PC-9 (cell line): Measurements from ENCODE around the gene SOX13. TPM values are rescaled to one million over a fixed set of nuclear protein-coding genes. Genes with fewer than 3 reads are reported as not detected.
A peak's percentile ranks its signal among the peaks of the same experiment; 100 is the strongest.

Source experiments
- BruUV-seq: library from RNA; stranded (reverse); fragments of 400-500 nt; replicated peaks from 2 replicates; lab custom pipeline; 2021; lab: Mats Ljungman, UMichigan
- CTCF ChIA-PET: fragments of 300-600 bp; sonication (Branson Sonifier 250); formaldehyde crosslinking; loops from one replicate; lab custom pipeline; 2022; ENCODE audit warnings: antibody characterized with exemption; lab: Charles Lee
- POLR2A ChIA-PET: fragments of 300-600 bp; sonication (Branson Sonifier 250); formaldehyde crosslinking; loops from one replicate; lab custom pipeline; 2022; ENCODE audit warnings: antibody characterized with exemption; ENCODE audit not compliant: unreplicated experiment; lab: Charles Lee
- DNase-seq, 2 experiments: peaks; one replicate each; pipeline versions ENCODE4 v3.0.0 to v3.0.0-alpha.2; 2015 to 2022; ENCODE audit warnings: mixed read lengths in 1 of 2
- H2AFZ ChIP-seq: fragments of 200-600 bp; sonication (generic); 2 replicates; pipeline ENCODE4 v1.8.1; 2017; ENCODE audit warnings: antibody characterized with exemption
- H3F3A ChIP-seq: fragments of 200-600 bp; sonication (generic); 2 replicates; pipeline ENCODE4 v1.8.1; 2017; ENCODE audit warnings: antibody characterized with exemption, mild to moderate bottlenecking, low read depth; ENCODE audit not compliant: insufficient read depth
- H3K27ac ChIP-seq: fragments of 200-600 bp; sonication (generic); 2 replicates; pipeline ENCODE4 v1.6.1; 2016; ENCODE audit warnings: mixed run types
- H3K27me3 ChIP-seq: fragments of 200-600 bp; sonication (generic); 2 replicates; pipeline ENCODE4 v1.6.1; 2016; ENCODE audit warnings: low read depth, mixed run types; ENCODE audit not compliant: insufficient read depth
- H3K36me3 ChIP-seq: fragments of 200-600 bp; sonication (generic); 2 replicates; pipeline ENCODE4 v1.6.1; 2016; ENCODE audit warnings: low read depth, mixed run types
- H3K4me1 ChIP-seq: fragments of 200-600 bp; sonication (generic); replicated peaks from 2 replicates; pipeline ENCODE4 v1.6.1; 2016; ENCODE audit warnings: mixed run types; ENCODE audit not compliant: insufficient read depth
- H3K4me2 ChIP-seq: fragments of 200-600 bp; sonication (generic); 2 replicates; pipeline ENCODE4 v1.6.1; 2017; ENCODE audit warnings: mixed run types
- H3K4me3 ChIP-seq: fragments of 200-600 bp; sonication (generic); 2 replicates; pipeline ENCODE4 v1.6.1; 2016; ENCODE audit warnings: mixed run types
- H3K79me2 ChIP-seq: fragments of 200-600 bp; sonication (generic); 2 replicates; pipeline ENCODE4 v1.6.1; 2017; ENCODE audit warnings: low read depth, mixed run types
- H3K9me2 ChIP-seq: fragments of 200-600 bp; sonication (generic); 2 replicates; pipeline ENCODE4 v1.8.1; 2017; ENCODE audit warnings: mild to moderate bottlenecking; ENCODE audit not compliant: insufficient read depth
- H3K9me3 ChIP-seq: fragments of 200-600 bp; sonication (generic); 2 replicates; pipeline ENCODE4 v1.8.1; 2016; ENCODE audit warnings: low read depth; ENCODE audit not compliant: insufficient read depth
- H4K20me1 ChIP-seq: fragments of 200-600 bp; sonication (generic); 2 replicates; pipeline ENCODE4 v1.8.1; 2017; ENCODE audit not compliant: insufficient read depth
- EZH2 ChIP-seq: fragments of 200-600 bp; sonication (generic); IDR thresholded peaks from 2 replicates; pipeline ENCODE4 v1.8.0; 2017; ENCODE audit warnings: antibody characterized with exemption, low read depth
- intact Hi-C: fragments of 100-400 bp; cut with micrococcal nuclease; formaldehyde crosslinking; loops from one replicate; pipeline ENCODE4 v1.10.0; 2022; ENCODE audit not compliant: unreplicated experiment
- total RNA-seq: library from RNA; stranded (reverse); gene quantifications from 2 replicates; pipeline ENCODE4 v1.2.3, GENCODE V29; 2021
- TF ChIP-seq, protein P1 (sequence below): fragments of 200-600 bp; sonication (generic); conservative IDR thresholded peaks from 2 replicates; pipeline ENCODE4 v1.6.1; 2017; ENCODE audit warnings: mixed run types, antibody characterized with exemption, mild to moderate bottlenecking, moderate library complexity

Gene SOX13
- total RNA-seq, 1 experiment from 2014 or later, result 89.9 TPM

DNA sequence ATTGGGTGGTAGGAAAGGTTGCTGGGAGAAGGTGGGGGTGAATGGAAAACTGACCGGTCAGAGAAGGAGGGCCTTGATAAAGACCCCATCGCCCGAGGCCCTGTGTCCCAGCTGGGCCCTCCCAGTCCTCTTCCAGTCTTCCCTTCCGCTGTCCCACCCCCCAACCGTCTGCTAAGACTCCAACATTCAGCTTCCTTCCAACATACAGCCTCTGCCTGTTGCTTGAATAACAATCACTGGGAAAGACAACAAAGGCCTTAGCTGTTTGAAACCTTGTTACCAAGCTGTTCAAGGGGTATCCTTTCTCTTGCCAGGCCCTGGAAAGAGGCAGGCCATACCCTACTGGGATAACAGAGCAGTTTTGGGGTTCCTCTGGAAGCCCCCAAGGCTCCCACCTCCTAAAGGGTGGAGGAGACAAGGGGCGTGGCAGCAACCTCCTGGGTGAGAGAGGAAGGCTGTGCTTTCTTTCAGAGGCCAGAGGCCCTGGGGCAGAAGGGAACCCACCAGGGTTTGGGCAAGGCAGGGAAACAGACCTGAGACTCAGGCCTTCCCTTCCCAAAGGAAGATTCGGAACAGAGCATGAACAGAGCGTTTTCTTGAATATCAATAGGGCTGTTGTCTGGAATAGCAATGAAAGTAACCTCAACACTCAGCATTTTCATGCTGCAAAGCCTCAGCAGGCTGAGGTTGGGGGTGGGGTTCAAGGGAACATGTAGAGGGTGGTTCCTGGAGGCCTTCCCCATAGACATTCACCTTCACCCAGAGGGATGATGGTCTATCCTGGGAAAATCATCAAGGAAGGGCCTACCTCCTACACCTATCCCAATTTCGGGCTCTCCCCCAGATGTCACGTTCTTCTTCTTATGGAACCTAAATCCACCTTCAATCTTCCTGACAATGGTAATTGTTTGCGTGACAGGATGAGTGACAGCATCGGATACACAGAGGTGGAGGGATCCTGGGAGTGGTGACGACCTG lies 74.8 kb downstream of the SOX13 start:
- H3F3A ChIP-seq, result peaks cover 10% of the 10 kb centered on the region; the same call in 1 of the 2 replicates
- no peak overlapping the region for H3K4me3 ChIP-seq
- ChIA-PET POLR2A (interaction anchor here (0.6 kb wide), 1 partner anchor 282 kb away, joined by 3 read pairs; no protein-coding TSS in a partner anchor), CTCF (no interaction called here)
- H3K4me1 ChIP-seq, result peaks cover 10% of the 10 kb centered on the region
- H3K36me3 ChIP-seq, result no peaks in the 10 kb centered on the region
- no peak overlapping the region for H3K4me2 ChIP-seq
- intact Hi-C loops, result no loop called here
- no peak overlapping the region for H2AFZ ChIP-seq
- BruUV-seq, result no TSS peak
- no peaks in the 10 kb centered on the region for H3K9me2 ChIP-seq
- DNase-seq, result no peak
- H3K9me3 ChIP-seq, result no peaks in the 10 kb centered on the region
- H3K27ac ChIP-seq, result no peak overlapping the region
- no peaks in the 10 kb centered on the region for H3K27me3 ChIP-seq
- H4K20me1 ChIP-seq, result no peaks in the 10 kb centered on the region
- TF ChIP-seq, protein P1, sequence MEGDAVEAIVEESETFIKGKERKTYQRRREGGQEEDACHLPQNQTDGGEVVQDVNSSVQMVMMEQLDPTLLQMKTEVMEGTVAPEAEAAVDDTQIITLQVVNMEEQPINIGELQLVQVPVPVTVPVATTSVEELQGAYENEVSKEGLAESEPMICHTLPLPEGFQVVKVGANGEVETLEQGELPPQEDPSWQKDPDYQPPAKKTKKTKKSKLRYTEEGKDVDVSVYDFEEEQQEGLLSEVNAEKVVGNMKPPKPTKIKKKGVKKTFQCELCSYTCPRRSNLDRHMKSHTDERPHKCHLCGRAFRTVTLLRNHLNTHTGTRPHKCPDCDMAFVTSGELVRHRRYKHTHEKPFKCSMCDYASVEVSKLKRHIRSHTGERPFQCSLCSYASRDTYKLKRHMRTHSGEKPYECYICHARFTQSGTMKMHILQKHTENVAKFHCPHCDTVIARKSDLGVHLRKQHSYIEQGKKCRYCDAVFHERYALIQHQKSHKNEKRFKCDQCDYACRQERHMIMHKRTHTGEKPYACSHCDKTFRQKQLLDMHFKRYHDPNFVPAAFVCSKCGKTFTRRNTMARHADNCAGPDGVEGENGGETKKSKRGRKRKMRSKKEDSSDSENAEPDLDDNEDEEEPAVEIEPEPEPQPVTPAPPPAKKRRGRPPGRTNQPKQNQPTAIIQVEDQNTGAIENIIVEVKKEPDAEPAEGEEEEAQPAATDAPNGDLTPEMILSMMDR, result no peak
- TF ChIP-seq EZH2, result no peak
- no peaks in the 10 kb centered on the region for H3K79me2 ChIP-seq

DNA sequence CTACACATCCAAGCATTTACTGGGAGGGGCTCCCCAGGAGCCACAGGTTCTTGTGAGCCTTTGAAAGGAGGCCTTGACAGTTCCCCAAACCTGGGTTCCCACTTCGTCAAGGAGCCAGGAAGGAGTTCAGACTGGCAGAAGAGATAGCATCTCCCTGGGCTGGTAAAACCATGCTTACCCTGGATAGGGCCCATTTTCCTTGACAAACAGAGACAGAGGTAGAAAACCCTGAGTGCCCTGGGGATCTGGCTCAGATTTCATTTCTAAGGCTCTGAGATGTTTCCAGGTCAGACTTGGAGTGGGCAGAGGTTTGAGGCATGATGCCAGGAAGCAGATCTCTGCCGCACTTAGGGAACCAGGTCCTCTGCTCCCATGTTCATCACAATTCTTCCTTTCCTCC lies 76.2 kb downstream of the SOX13 start:
- H3K4me3 ChIP-seq, result no peak overlapping the region
- H3K27ac ChIP-seq, result no peak overlapping the region
- no peaks in the 10 kb centered on the region for H3K27me3 ChIP-seq
- ChIA-PET POLR2A (interaction anchor here (0.6 kb wide), 1 partner anchor 116 kb away, joined by 6 read pairs; no protein-coding TSS in a partner anchor), CTCF (interaction anchor here (0.6 kb wide), 1 partner anchor 656 kb away, joined by 3 read pairs; no protein-coding TSS in a partner anchor)
- intact Hi-C loops, result no loop called here
- peaks cover 10% of the 10 kb centered on the region; the same call in 1 of the 2 replicates for H3F3A ChIP-seq
- H3K79me2 ChIP-seq, result no peaks in the 10 kb centered on the region
- no TSS peak for BruUV-seq
- peaks cover 16% of the 10 kb centered on the region for H3K4me1 ChIP-seq
- H3K4me2 ChIP-seq, result no peak overlapping the region
- no peaks in the 10 kb centered on the region for H4K20me1 ChIP-seq
- H3K9me3 ChIP-seq, result no peaks in the 10 kb centered on the region
- DNase-seq, result no peak
- no peaks in the 10 kb centered on the region for H3K9me2 ChIP-seq
- TF ChIP-seq, protein P1, result no peak
- TF ChIP-seq EZH2, result no peak
- no peak overlapping the region for H2AFZ ChIP-seq
- H3K36me3 ChIP-seq, result no peaks in the 10 kb centered on the region

DNA sequence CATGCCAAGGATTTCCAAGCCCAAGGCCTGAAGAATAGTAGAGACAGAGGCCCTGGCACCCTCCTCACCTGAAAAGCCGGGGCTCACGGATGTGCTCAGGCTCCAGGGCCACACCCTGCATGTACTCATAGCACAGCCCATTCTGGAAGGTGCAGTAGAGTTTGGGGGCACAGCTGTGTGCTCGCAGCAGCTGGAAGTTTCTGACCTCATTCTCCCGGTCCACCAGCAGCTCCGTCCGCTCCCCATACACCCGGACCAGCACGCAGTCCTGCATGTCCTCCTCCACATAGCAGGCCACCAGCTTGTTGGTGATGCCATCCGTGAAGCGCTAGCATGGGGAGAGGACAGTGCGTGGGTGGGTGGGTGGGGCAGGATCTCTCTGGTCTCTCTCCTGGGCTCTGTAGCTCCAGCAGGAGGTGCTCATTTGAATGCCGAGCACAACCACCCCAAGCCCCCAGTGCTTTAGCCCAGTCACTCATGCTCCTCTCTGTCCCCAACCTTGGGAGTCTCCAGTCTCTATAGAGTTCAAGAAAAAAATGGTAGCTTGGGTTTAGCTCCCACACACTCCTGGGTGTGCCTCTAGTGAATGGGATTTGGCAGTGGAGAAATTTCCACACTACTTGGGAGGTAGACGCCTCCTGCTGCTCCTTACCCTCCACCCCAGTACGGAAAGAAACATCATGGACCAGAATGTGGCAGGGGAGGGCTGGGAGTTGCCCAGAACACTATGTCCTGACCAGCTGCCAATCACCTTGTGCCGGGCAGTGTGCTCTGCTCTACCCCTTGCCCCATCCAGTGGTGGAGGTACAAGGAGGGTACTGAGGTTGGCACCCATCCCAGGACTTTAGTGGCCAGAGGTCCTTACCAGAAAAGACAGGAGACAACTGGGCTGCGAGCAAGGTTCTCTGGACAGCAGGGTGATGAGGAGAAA lies 77.0 kb downstream of the SOX13 start:
- Histone ChIP-seq H3K4me3 (no peak overlapping the region), H3K9me2 (no peaks in the 10 kb centered on the region), H3K36me3 (no peaks in the 10 kb centered on the region), H3K4me2 (no peak overlapping the region), H2AFZ (no peak overlapping the region), H4K20me1 (no peaks in the 10 kb centered on the region), H3K27me3 (no peaks in the 10 kb centered on the region), H3K9me3 (no peaks in the 10 kb centered on the region), H3K27ac (no peak overlapping the region), H3K4me1 (peaks cover 14% of the 10 kb centered on the region), H3K79me2 (no peaks in the 10 kb centered on the region), H3F3A (peaks cover 10% of the 10 kb centered on the region; the same call in 1 of the 2 replicates)
- intact Hi-C loops, result no loop called here
- DNase-seq, result no peak
- POLR2A ChIA-PET, result interaction anchor here (0.6 kb wide), 2 partner anchors 117 to 137 kb away, joined by 3 to 6 read pairs; no protein-coding TSS in a partner anchor
- TSS peak; percentile 22 for BruUV-seq
- CTCF ChIA-PET, result interaction anchor here (0.6 kb wide), 1 partner anchor 655 kb away, joined by 3 read pairs; no protein-coding TSS in a partner anchor
- TF ChIP-seq EZH2, result no peak
- TF ChIP-seq, protein P1, result no peak
